Mammary epithelial cell (primary cell): ENCODE data around the gene TLK1.

Source experiments
- EZH2 ChIP-seq: IDR thresholded peaks from 2 replicates; pipeline ENCODE4 v1.6.1; 2012; ENCODE audit warnings: low read length, inconsistent platforms, borderline replicate concordance
- TF ChIP-seq, protein P1 (sequence below), 2 donors: IDR thresholded peaks in 1 of 2; conservative IDR thresholded peaks in 1 of 2; 2 replicates each; pipeline ENCODE4 v1.5.1; 2011 to 2012; ENCODE audit warnings: inconsistent platforms in 2 of 2, low read length in 2 of 2, mild to moderate bottlenecking in 2 of 2, control low read depth in 1 of 2, low read depth in 1 of 2; ENCODE audit not compliant: insufficient read depth in 1 of 2; ENCODE audit errors: extremely low read depth in 1 of 2

DNA sequence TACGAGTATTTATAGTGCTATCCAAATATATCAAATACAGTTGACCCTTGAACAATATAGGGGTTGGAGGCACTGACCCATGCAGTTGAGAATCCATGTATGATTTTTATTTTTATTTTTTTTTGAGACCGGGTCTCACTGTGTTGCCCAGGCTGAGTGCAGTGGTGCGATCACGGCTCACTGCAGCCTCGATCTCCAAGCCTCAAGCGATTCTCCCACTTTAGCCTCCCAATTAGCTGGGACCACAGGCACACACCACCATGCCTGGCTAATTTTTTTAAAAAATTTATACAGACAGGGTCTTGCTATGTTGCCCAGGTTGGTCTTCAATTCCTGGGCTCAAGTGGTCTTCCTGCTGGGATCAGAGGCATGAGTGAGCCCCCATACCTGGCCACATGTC is 161.0 kb downstream of the TLK1 start:
- TF ChIP-seq, protein P1, sequence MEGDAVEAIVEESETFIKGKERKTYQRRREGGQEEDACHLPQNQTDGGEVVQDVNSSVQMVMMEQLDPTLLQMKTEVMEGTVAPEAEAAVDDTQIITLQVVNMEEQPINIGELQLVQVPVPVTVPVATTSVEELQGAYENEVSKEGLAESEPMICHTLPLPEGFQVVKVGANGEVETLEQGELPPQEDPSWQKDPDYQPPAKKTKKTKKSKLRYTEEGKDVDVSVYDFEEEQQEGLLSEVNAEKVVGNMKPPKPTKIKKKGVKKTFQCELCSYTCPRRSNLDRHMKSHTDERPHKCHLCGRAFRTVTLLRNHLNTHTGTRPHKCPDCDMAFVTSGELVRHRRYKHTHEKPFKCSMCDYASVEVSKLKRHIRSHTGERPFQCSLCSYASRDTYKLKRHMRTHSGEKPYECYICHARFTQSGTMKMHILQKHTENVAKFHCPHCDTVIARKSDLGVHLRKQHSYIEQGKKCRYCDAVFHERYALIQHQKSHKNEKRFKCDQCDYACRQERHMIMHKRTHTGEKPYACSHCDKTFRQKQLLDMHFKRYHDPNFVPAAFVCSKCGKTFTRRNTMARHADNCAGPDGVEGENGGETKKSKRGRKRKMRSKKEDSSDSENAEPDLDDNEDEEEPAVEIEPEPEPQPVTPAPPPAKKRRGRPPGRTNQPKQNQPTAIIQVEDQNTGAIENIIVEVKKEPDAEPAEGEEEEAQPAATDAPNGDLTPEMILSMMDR (conservative IDR thresholded peaks at IDR 0.05 in 1 of 2, IDR thresholded peaks at IDR 0.05 in 1 of 2; ENCODE audit: extremely low read depth in 1 of 2, insufficient read depth in 1 of 2, low read depth in 1 of 2, low read length in 2 of 2): no peak
- TF ChIP-seq EZH2: no peak
